ENCODE measurements around the gene LDLRAP1.

DNA sequence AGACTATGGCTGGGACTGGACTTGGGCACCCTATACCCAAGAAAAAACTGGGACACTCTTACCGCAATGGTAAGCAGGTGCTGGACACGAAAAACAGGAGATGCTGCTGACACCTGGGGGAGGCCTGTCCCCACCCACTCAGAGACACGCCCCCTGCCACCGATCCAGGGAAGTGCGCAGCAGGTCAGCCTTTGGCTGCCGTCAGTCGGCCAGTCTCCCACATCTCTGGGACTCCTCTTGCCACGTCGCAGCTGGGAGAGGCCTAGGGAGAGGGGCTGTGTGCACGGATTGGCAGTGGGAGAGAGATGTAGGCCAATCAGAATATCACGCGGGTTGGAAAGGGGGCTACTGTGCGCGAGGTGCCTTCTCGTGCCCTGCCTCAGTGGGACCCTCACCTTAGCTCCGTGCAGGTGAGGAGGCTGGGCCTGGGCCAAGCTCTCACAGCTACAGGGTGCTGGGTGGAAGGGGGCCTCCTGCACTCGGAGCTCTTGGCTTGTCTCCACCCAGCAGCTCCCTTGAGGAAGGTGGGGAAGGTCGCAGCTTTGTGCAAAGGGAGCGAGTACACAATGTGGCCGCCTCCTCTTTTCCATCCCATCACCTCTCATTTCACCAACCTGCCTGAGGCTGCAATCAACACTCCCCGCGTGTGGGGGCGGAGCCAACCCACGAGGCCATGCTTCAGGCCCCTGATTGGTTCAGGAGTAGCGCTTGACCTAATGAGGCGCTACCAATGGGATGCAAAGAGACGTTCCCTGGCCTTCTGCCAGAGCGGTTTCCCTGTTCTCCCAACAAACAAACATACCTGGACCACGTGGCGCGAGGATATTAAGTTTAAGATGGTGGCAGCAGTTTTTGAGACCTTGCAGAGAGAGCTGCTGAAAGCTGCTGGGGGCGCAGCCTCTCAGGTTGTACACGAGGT, 25.7 kb upstream of the LDLRAP1 start:
- TF ChIP-seq POLR2A (IDR thresholded peaks at IDR 0.05), result no peak
- TF ChIP-seq, protein P1, sequence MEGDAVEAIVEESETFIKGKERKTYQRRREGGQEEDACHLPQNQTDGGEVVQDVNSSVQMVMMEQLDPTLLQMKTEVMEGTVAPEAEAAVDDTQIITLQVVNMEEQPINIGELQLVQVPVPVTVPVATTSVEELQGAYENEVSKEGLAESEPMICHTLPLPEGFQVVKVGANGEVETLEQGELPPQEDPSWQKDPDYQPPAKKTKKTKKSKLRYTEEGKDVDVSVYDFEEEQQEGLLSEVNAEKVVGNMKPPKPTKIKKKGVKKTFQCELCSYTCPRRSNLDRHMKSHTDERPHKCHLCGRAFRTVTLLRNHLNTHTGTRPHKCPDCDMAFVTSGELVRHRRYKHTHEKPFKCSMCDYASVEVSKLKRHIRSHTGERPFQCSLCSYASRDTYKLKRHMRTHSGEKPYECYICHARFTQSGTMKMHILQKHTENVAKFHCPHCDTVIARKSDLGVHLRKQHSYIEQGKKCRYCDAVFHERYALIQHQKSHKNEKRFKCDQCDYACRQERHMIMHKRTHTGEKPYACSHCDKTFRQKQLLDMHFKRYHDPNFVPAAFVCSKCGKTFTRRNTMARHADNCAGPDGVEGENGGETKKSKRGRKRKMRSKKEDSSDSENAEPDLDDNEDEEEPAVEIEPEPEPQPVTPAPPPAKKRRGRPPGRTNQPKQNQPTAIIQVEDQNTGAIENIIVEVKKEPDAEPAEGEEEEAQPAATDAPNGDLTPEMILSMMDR (IDR thresholded peaks at IDR 0.05), result no peak
- no peak for TF ChIP-seq POLR2AphosphoS5 (IDR thresholded peaks at IDR 0.05)
- no peak for TF ChIP-seq EP300 (IDR thresholded peaks at IDR 0.05)

Data from upper lobe of left lung (tissue), 4 donors.